HepG2 (cell line): Measurements from ENCODE around the gene HOXD4. TPM values are rescaled to one million over a fixed set of nuclear protein-coding genes. Genes with fewer than 3 reads are reported as not detected.

Experiments
- ATAC-seq: fragments of 200-7000 bp; cut with Tn5 transposase; 3 replicates; pipeline ENCODE4 v1.9.1; 2020; ENCODE audit warnings: mild to moderate bottlenecking, moderate library complexity
- BruUV-seq: library from RNA; stranded (reverse); fragments of 400-500 nt; replicated peaks from 2 replicates; lab custom pipeline; 2021; lab: Mats Ljungman, UMichigan
- CTCF ChIA-PET: fragments of 300-600 bp; formaldehyde crosslinking; extraction: SDS; loops from one replicate; lab custom pipeline; 2021; ENCODE audit warnings: low total read pairs, inconsistent platforms, low intra/inter-chr PET ratio; lab: Yijun Ruan, JAX
- POLR2A ChIA-PET: fragments of 350-600 bp; sonication (Branson Sonifier 250); formaldehyde crosslinking; loops from one replicate; lab custom pipeline; 2020; ENCODE audit warnings: antibody characterized with exemption, inconsistent platforms; lab: Yijun Ruan, JAX
- DNase-seq: peaks from one replicate; pipeline ENCODE4 v3.0.0-alpha.2; 2015; ENCODE audit warnings: low spot score
- FAIRE-seq: peaks from 3 replicates; lab custom pipeline; 2011; peaks lifted over from hg19 to GRCh38; lab: Jason Lieb, UNC
- H2AFZ ChIP-seq: one replicate; pipeline ENCODE4 v1.6.1; 2011; ENCODE audit warnings: low read length, inconsistent platforms
- H3K27ac ChIP-seq: fragments of 300-600 bp; 3 replicates; pipeline ENCODE4 v1.8.0; 2011; ENCODE audit warnings: mixed run types, mild to moderate bottlenecking, mixed read lengths, low read length, inconsistent platforms; ENCODE audit not compliant: insufficient read depth; ENCODE audit errors: extremely low read length
- H3K27me3 ChIP-seq, 2 experiments: fragments of 200-600 bp in 1 of 2; 2 replicates in 1 of 2; 3 replicates in 1 of 2; pipeline versions ENCODE4 v1.6.0 to v1.8.0; 2011; ENCODE audit warnings: low read length in 2 of 2, mild to moderate bottlenecking in 2 of 2, moderate library complexity in 2 of 2, inconsistent platforms in 1 of 2; ENCODE audit not compliant: insufficient read depth in 2 of 2, control insufficient read depth in 1 of 2
- H3K36me3 ChIP-seq, 2 experiments: fragments of 200-600 bp in 1 of 2; replicated peaks in 1 of 2; 2 replicates in 1 of 2; 3 replicates in 1 of 2; pipeline versions ENCODE4 v1.5.1 to v1.8.0; 2011; ENCODE audit warnings: low read length in 2 of 2, inconsistent platforms in 1 of 2; ENCODE audit not compliant: insufficient read depth in 2 of 2, control insufficient read depth in 1 of 2
- H3K4me1 ChIP-seq: 2 replicates; pipeline ENCODE4 v1.5.1; 2012; ENCODE audit warnings: low read length, inconsistent platforms; ENCODE audit not compliant: insufficient read depth
- H3K4me2 ChIP-seq: 2 replicates; pipeline ENCODE4 v1.6.0; 2011; ENCODE audit warnings: low read depth, low read length, inconsistent platforms
- H3K4me3 ChIP-seq, 3 experiments: fragments of 200-600 bp in 1 of 3; sonication (generic), shearing (Covaris generic) in 1 of 3; replicated peaks in 1 of 3; 2 replicates each; pipeline ENCODE4 v1.5.1; 2011 to 2016; ENCODE audit warnings: low read length in 3 of 3, inconsistent platforms in 2 of 3, low read depth in 2 of 3, mild to moderate bottlenecking in 2 of 3, control low read depth in 1 of 3, mixed read lengths in 1 of 3; ENCODE audit not compliant: insufficient read depth in 1 of 3
- H3K79me2 ChIP-seq: one replicate; pipeline ENCODE4 v1.6.1; 2011; ENCODE audit warnings: low read length, inconsistent platforms; ENCODE audit not compliant: insufficient read depth
- H3K9ac ChIP-seq: 2 replicates; pipeline ENCODE4 v1.6.0; 2011; ENCODE audit warnings: mild to moderate bottlenecking, low read depth, low read length, inconsistent platforms; ENCODE audit not compliant: insufficient read depth
- H3K9me3 ChIP-seq: 2 replicates; pipeline ENCODE4 v1.5.1; 2012; ENCODE audit warnings: mild to moderate bottlenecking, low read length
- H4K20me1 ChIP-seq: 2 replicates; pipeline ENCODE4 v1.6.0; 2011; ENCODE audit warnings: inconsistent platforms, mild to moderate bottlenecking, low read length, moderate library complexity; ENCODE audit not compliant: insufficient read depth
- ARNTL ChIP-seq: sonication (generic); formaldehyde crosslinking; IDR thresholded peaks from 2 replicates; pipeline ENCODE4 v1.4.0; 2020; ENCODE audit warnings: mild to moderate bottlenecking, missing genetic modification reagents
- CBFB ChIP-seq: sonication (generic); formaldehyde crosslinking; IDR thresholded peaks from 2 replicates; pipeline ENCODE4 v1.4.0; 2020; ENCODE audit warnings: missing genetic modification reagents
- DDIT3 ChIP-seq: sonication (generic); formaldehyde crosslinking; IDR thresholded peaks from 2 replicates; pipeline ENCODE4 v1.4.0; 2020; ENCODE audit warnings: mild to moderate bottlenecking, missing genetic modification reagents
- EP300 ChIP-seq, 3 experiments: sonication (generic) in 1 of 3; formaldehyde crosslinking in 1 of 3; IDR thresholded peaks; 2 replicates each; pipeline versions ENCODE4 v1.5.1 to v1.6.1; 2011 to 2020; ENCODE audit warnings: low read depth in 2 of 3, low read length in 2 of 3, borderline replicate concordance in 1 of 3, improper control_type of control experiment in 1 of 3, mild to moderate bottlenecking in 1 of 3, missing genetic modification reagents in 1 of 3, moderate library complexity in 1 of 3
- EZH2 ChIP-seq: conservative IDR thresholded peaks from 2 replicates; pipeline ENCODE4 v1.6.1; 2012; ENCODE audit warnings: mild to moderate bottlenecking, low read depth, low read length, moderate library complexity
- RXRA ChIP-seq: sonication (generic); formaldehyde crosslinking; IDR thresholded peaks from 2 replicates; pipeline ENCODE4 v1.5.1; 2020; ENCODE audit warnings: missing genetic modification reagents
- ZNF776 ChIP-seq: sonication (generic); formaldehyde crosslinking; IDR thresholded peaks from 2 replicates; pipeline ENCODE4 v1.4.0; 2020; ENCODE audit warnings: mild to moderate bottlenecking, missing genetic modification reagents
- WGBS: methylation state at CpG from one replicate; pipeline ENCODE4 v1.1.6; 2017; ENCODE audit warnings: low lambda C conversion rate; 5-methylcytosine and 5-hydroxymethylcytosine counted together
- in situ Hi-C: cut with HindIII; loops from 2 replicates; pipeline ENCODE4 v1.10.0; 2017; ENCODE audit warnings: low pct_unique_long_range_greater_than_20kb; ENCODE audit not compliant: extremely low pct_ligation_motif_present
- intact Hi-C: fragments of 100-400 bp; cut with micrococcal nuclease; formaldehyde crosslinking; loops from one replicate; pipeline ENCODE4 v1.10.0; 2022; ENCODE audit not compliant: unreplicated experiment
- polyA plus RNA-seq, 8 experiments: library from polyadenylated mRNA; depleted of rRNA in 3 of 8; stranded (reverse) in 7 of 8; unstranded in 1 of 8; fragments of >200 nt; fragmentation: Illumina TruSeq in 4 of 8; extraction: Trizol in 4 of 8; gene quantifications; 2 replicates each; pipeline versions ENCODE4 v1.2.1 to v1.2.3, GENCODE V29; 2011 to 2016; ENCODE audit warnings: low read depth in 4 of 8, missing spikeins in 1 of 8, mixed read lengths in 1 of 8; ENCODE audit not compliant: insufficient read depth in 1 of 8
- total RNA-seq, 5 experiments: library from RNA; depleted of rRNA; stranded (reverse); fragments of >200 nt; fragmentation: Illumina TruSeq; extraction: Trizol; gene quantifications; 2 replicates each; pipeline ENCODE4 v1.2.3, GENCODE V29; 2016; ENCODE audit warnings: low read depth in 1 of 5

HOXD4 gene
- total and polyA plus RNA-seq, 2 of the 13 experiments (the other 11 are each of a cell fraction or from before 2014, with no cell fraction given) = not detected

GRCh38 chr2:176103194-176103593 is 48.2 kb upstream of the HOXD4 start:
- Histone ChIP-seq H2AFZ (no peak overlapping the region), H3K27me3 (peaks cover 36 to 92% of the 10 kb centered on the region in 2 experiments), H3K79me2 (no peaks in the 10 kb centered on the region), H3K9ac (no peak overlapping the region), H3K4me1 (peaks cover under 1% of the 10 kb centered on the region; the same call in 1 of the 2 replicates), H3K27ac (no peak overlapping the region), H3K36me3 (no peaks in the 10 kb centered on the region), H3K4me3 (no peak overlapping the region), H3K4me2 (no peak overlapping the region), H4K20me1 (no peaks in the 10 kb centered on the region; the same call in 1 of the 2 replicates), H3K9me3 (no peaks in the 10 kb centered on the region)
- DNase-seq (no peak), FAIRE-seq (no peak), ATAC-seq (no peak)
- CTCF ChIA-PET = no interaction called here
- in situ Hi-C loops (loop anchor here (10.0 kb wide), 1 partner anchor 1068 kb away; no protein-coding TSS in a partner anchor), intact Hi-C loops (no loop called here)
- 42% methylated on average over 7 of the region's 7 CpGs for WGBS
- POLR2A ChIA-PET = no interaction called here
- TF ChIP-seq EP300 (IDR thresholded peaks at IDR 0.05; ENCODE audit: low read depth in 2 of 2, low read length in 2 of 2) (no peak), EP300 (CRISPR knock-in tag; IDR thresholded peaks at IDR 0.05; ENCODE audit: borderline replicate concordance) (no peak), ARNTL (no peak), RXRA (CRISPR knock-in tag) (no peak), CBFB (CRISPR knock-in tag) (no peak), ZNF776 (CRISPR knock-in tag) (no peak)
- no TSS peak for BruUV-seq

- no peaks in the 10 kb centered on the region for H3K36me3 ChIP-seq
- H3K27me3 ChIP-seq = peaks cover 31 to 90% of the 10 kb centered on the region in 2 experiments
- no peaks in the 10 kb centered on the region for H3K79me2 ChIP-seq
- H3K9me3 ChIP-seq = no peaks in the 10 kb centered on the region
- intact Hi-C loops (no loop called here), in situ Hi-C loops (loop anchor here (10.0 kb wide), 1 partner anchor 1069 kb away; no protein-coding TSS in a partner anchor)
- H3K27ac ChIP-seq = no peak overlapping the region
- no peaks in the 10 kb centered on the region for H3K4me1 ChIP-seq
- H3K4me2 ChIP-seq = no peak overlapping the region
- no peak for TF ChIP-seq DDIT3
- peak; percentile 81 for TF ChIP-seq EZH2
- ATAC-seq (no peak), FAIRE-seq (no peak), DNase-seq (no peak)
- no TSS peak for BruUV-seq
- ChIA-PET CTCF (no interaction called here), POLR2A (no interaction called here)
- no peak overlapping the region for H3K4me3 ChIP-seq
- 27% methylated on average over 17 of the region's 17 CpGs for WGBS
- H4K20me1 ChIP-seq = no peaks in the 10 kb centered on the region; the same call in 1 of the 2 replicates
- no peak overlapping the region for H2AFZ ChIP-seq
- no peak overlapping the region for H3K9ac ChIP-seq
Measured at GRCh38 chr2:176103742-176104315, 47.5 kb upstream of the HOXD4 start.
